Astrocyte of the spinal cord (primary cell): ENCODE results near the gene ERG28.
A peak's percentile ranks its signal among the peaks of the same experiment; 100 is the strongest.

Experiments
- DNase-seq: peaks from one replicate; pipeline ENCODE4 v3.0.0; 2011; ENCODE audit warnings: low read depth, low spot score
- H3K4me3 ChIP-seq: 2 replicates; pipeline ENCODE4 v1.5.1; 2011; ENCODE audit warnings: low read depth, mild to moderate bottlenecking, low read length, moderate library complexity
- CTCF ChIP-seq: IDR thresholded peaks from 2 replicates; pipeline ENCODE4 v1.5.1; 2012; ENCODE audit warnings: low read depth, mild to moderate bottlenecking, low read length, inconsistent platforms
- in situ Hi-C: cut with HindIII; loops from 2 replicates; pipeline ENCODE4 v1.10.0; 2017; ENCODE audit warnings: low sequenced_read_pairs

ERG28 gene

GRCh38 chr14:75660630-75661498 is at the start of gene ERG28, which contains the start of gene TTLL5:
ERG28 (minus strand) TSS chr14:75660876; CDS start chr14:75657502, 3,374 bp downstream.
TTLL5 (plus strand) TSS chr14:75661246; CDS start chr14:75663150, 1,904 bp downstream.
- peak within 1 kb of the TSS; percentile 94 for H3K4me3 ChIP-seq
- DNase-seq: peak; percentile 99
- in situ Hi-C loops: no loop called here
- no peak for TF ChIP-seq CTCF

DNA sequence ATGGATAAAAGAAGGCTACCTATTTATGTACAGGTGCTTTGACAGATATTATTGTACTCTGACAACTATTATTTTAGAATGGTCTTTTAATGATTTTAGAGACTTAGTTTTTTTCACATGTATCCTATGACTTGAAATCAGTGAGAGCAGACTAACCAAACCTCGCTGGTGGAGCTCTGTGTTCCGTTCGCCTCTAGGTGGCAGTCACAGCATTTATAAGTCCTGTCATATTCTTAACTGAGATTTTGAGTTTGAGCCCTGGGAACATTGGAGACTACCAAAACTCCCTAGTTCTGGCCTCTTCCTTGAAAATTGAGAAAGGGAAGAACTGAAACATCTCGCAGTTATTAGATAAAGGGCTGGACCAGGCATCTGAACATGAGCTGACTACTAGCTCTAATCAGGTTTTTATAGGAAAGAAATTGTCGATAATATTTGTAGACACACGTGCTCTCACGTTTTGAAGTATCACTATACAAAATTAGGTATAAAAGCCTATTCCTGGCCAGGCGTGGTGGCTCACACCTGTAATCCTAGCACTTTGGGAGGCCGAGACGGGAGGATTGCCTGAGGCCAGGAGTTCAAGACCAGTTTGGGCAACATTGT is 48.6 kb upstream of the ERG28 start:
- in situ Hi-C loops: loop anchor here (25.0 kb wide), 1 partner anchor 128 kb away; no protein-coding TSS in a partner anchor
- peak; percentile 89 for DNase-seq
- no peak overlapping the region for H3K4me3 ChIP-seq
- TF ChIP-seq CTCF: peak; percentile 81

DNA sequence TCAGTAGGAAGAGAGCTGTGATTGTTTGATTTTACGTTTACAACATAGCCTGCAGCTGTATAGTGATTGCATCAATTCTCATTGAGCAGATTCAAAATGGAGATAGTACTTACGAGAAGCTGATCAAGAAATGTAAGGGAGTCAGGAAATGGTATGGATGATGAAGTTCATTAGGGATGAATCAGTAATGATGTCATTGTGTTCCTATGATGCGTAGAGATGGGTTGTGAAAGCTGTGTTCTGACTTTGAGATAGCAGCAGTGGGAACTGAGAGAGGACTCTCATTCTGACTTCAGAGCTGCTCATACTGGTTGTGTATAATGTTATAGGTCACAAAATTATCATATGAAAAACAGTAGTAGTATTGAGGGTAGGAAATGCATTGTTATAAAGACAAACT is 44.3 kb upstream of the ERG28 start:
- in situ Hi-C loops: loop anchor here (25.0 kb wide), 1 partner anchor 132 kb away; no protein-coding TSS in a partner anchor
- H3K4me3 ChIP-seq: no peak overlapping the region
- no peak for DNase-seq
- no peak for TF ChIP-seq CTCF

DNA sequence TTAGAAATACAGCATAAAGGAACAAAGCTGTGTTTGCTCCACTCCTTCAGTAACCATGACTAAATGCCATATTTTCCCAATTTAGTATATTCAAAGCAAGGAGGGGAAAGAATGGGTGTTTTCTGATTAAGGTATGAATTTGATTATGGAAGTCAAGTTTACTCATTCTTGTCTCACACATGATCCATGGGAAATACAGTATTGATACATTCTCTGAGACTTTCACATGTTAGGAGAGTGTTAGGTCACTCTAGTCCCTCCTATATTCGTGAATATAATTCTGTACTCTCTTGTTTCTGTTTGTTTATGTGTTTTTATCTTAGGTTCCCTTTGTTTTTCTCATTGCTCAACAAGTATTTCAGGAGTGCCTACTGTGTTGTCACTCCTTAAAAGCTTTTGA is 42.8 kb upstream of the ERG28 start:
- no peak for DNase-seq
- in situ Hi-C loops: loop anchor here (25.0 kb wide), 1 partner anchor 134 kb away; no protein-coding TSS in a partner anchor
- H3K4me3 ChIP-seq: no peak overlapping the region
- no peak for TF ChIP-seq CTCF

- peak; percentile 62 for DNase-seq
Measured at GRCh38 chr14:75702616-75703261, 42.1 kb upstream of the ERG28 start.

More at GRCh38 chr14:75702616-75703261, 42.1 kb upstream of the ERG28 start:
- no peak for TF ChIP-seq CTCF
- no peak overlapping the region for H3K4me3 ChIP-seq
- in situ Hi-C loops: loop anchor here (25.0 kb wide), 1 partner anchor 135 kb away; no protein-coding TSS in a partner anchor
